Measurements from ENCODE around the gene AMPH.
"Not testable (repeated sequence)": the region's sequence is repeated elsewhere in the genome, so short reads cannot be mapped to it uniquely, and the experiment has no call there.

The AMPH gene

GRCh38 chr7:38385682-38386081 lies 245.5 kb downstream of the AMPH start:
- DNase-seq = no peak

GRCh38 chr7:38383281-38383680 lies 247.9 kb downstream of the AMPH start:
- no peak for DNase-seq

GRCh38 chr7:38382684-38383083 lies 248.5 kb downstream of the AMPH start:
- no peak for DNase-seq

- DNase-seq = no peak
These were observed 255.7 kb downstream of the AMPH start for GRCh38 chr7:38375453-38375852.

GRCh38 chr7:38374507-38374906 lies 256.7 kb downstream of the AMPH start:
- no peak for DNase-seq

- no peak for DNase-seq
These were observed 258.0 kb downstream of the AMPH start for GRCh38 chr7:38373155-38373554.

- no peak for DNase-seq
These were observed 258.9 kb downstream of the AMPH start for GRCh38 chr7:38372290-38372689.

- peak; percentile 93 for DNase-seq
These were observed 261.2 kb downstream of the AMPH start for GRCh38 chr7:38369816-38370493.

- peak; percentile 42 for DNase-seq
These were observed 263.0 kb downstream of the AMPH start for GRCh38 chr7:38368191-38368605.

GRCh38 chr7:38367301-38367890 lies 263.8 kb downstream of the AMPH start:
- DNase-seq = no peak

- DNase-seq = peak; percentile 38
These were observed 267.8 kb downstream of the AMPH start for GRCh38 chr7:38363379-38363778.

GRCh38 chr7:38362611-38363237 lies 268.4 kb downstream of the AMPH start:
- not testable (repeated sequence) for DNase-seq

- no peak for DNase-seq
These were observed 270.4 kb downstream of the AMPH start for GRCh38 chr7:38360776-38361175.

GRCh38 chr7:38359071-38359601 lies 272.0 kb downstream of the AMPH start:
- not testable (repeated sequence) for DNase-seq

GRCh38 chr7:38358273-38358831 lies 272.8 kb downstream of the AMPH start:
- not testable (repeated sequence) for DNase-seq

GRCh38 chr7:38354271-38354851 lies 276.8 kb downstream of the AMPH start:
- not testable (repeated sequence) for DNase-seq

- DNase-seq = not testable (repeated sequence)
These were observed 277.7 kb downstream of the AMPH start for GRCh38 chr7:38353431-38353881.

GRCh38 chr7:38351601-38352000 lies 279.6 kb downstream of the AMPH start:
- DNase-seq = no peak

GRCh38 chr7:38350777-38351176 lies 280.4 kb downstream of the AMPH start:
- DNase-seq = not testable (repeated sequence)

GRCh38 chr7:38349869-38350583 lies 281.1 kb downstream of the AMPH start:
- peak; percentile 25 for DNase-seq

GRCh38 chr7:38349126-38349795 lies 281.9 kb downstream of the AMPH start:
- not testable (repeated sequence) for DNase-seq
